GM12878 (cell line): ENCODE measurements around the gene RNU6-1. TPM values are rescaled to one million over a fixed set of nuclear protein-coding genes. Genes with fewer than 3 reads are reported as not detected.
A peak's percentile ranks its signal among the peaks of the same experiment; 100 is the strongest.

ENCODE experiments used
- CEBPB ChIP-seq, 2 experiments: fragments of 150-350 bp in 1 of 2; IDR thresholded peaks; 2 replicates each; pipeline ENCODE4 v1.6.1; 2012 to 2014; ENCODE audit warnings: low read depth in 2 of 2, low read length in 2 of 2, borderline replicate concordance in 1 of 2, inconsistent platforms in 1 of 2
- CHD2 ChIP-seq: IDR thresholded peaks from 2 replicates; pipeline ENCODE4 v1.6.1; 2011; ENCODE audit warnings: low read depth, low read length, improper control_type of control experiment, borderline replicate concordance
- E4F1 ChIP-seq: fragments of 450-650 bp; IDR thresholded peaks from 2 replicates; pipeline ENCODE4 v1.6.1; 2018; ENCODE audit warnings: borderline replicate concordance, mild to moderate bottlenecking; ENCODE audit not compliant: partially characterized antibody
- EED ChIP-seq: sonication (generic); IDR thresholded peaks from 2 replicates; pipeline ENCODE4 v1.6.1; 2016; ENCODE audit warnings: antibody characterized with exemption, low read depth
- EGR1 ChIP-seq, 2 experiments: IDR thresholded peaks; 1 replicate in 1 of 2; 2 replicates in 1 of 2; pipeline ENCODE4 v1.6.1; 2011 to 2012; ENCODE audit warnings: low read depth in 2 of 2, low read length in 2 of 2, borderline replicate concordance in 1 of 2, mild to moderate bottlenecking in 1 of 2, moderate library complexity in 1 of 2
- HDAC2 ChIP-seq: fragments of 200-600 bp; sonication (generic); IDR thresholded peaks from 2 replicates; pipeline ENCODE4 v1.6.1; 2017
- JUND ChIP-seq: IDR thresholded peaks from 2 replicates; pipeline ENCODE4 v1.6.1; 2012; ENCODE audit warnings: low read depth, mild to moderate bottlenecking, low read length, improper control_type of control experiment, moderate library complexity
- MAX ChIP-seq: IDR thresholded peaks from 2 replicates; pipeline ENCODE4 v1.6.1; 2012; ENCODE audit warnings: low read depth, low read length, improper control_type of control experiment
- MYB ChIP-seq: fragments of 150-350 bp; IDR thresholded peaks from 2 replicates; pipeline ENCODE4 v1.6.1; 2014; ENCODE audit warnings: mild to moderate bottlenecking, low read depth, low read length, borderline replicate concordance
- PAX5 ChIP-seq: IDR thresholded peaks from 2 replicates; pipeline ENCODE4 v1.6.1; 2011; ENCODE audit warnings: low read depth, low read length, borderline replicate concordance
- POLR2AphosphoS2 ChIP-seq: IDR thresholded peaks from 2 replicates; pipeline ENCODE4 v1.6.1; 2011; ENCODE audit warnings: low read depth, mild to moderate bottlenecking, low read length, improper control_type of control experiment, moderate library complexity
- RB1 ChIP-seq: fragments of 450-650 bp; formaldehyde crosslinking; IDR thresholded peaks from 2 replicates; pipeline ENCODE4 v1.6.1; 2017; ENCODE audit warnings: mild to moderate bottlenecking, borderline replicate concordance
- RELB ChIP-seq: fragments of 450-650 bp; IDR thresholded peaks from 2 replicates; pipeline ENCODE4 v1.6.1; 2017; ENCODE audit warnings: low read depth, mild to moderate bottlenecking, moderate library complexity
- REST ChIP-seq: IDR thresholded peaks from 2 replicates; pipeline ENCODE4 v1.6.1; 2012; ENCODE audit warnings: mild to moderate bottlenecking, low read depth, low read length
- SMAD1 ChIP-seq: fragments of 450-650 bp; IDR thresholded peaks from 2 replicates; pipeline ENCODE4 v1.6.1; 2018; ENCODE audit warnings: mild to moderate bottlenecking, low read depth; ENCODE audit not compliant: partially characterized antibody
- SMARCA5 ChIP-seq: fragments of 450-650 bp; IDR thresholded peaks from 2 replicates; pipeline ENCODE4 v1.6.1; 2017; ENCODE audit warnings: mild to moderate bottlenecking
- SP1 ChIP-seq: IDR thresholded peaks from one replicate; pipeline ENCODE4 v1.6.1; 2011; ENCODE audit warnings: low read depth, low read length
- STAT1 ChIP-seq: fragments of 450-650 bp; conservative IDR thresholded peaks from 2 replicates; pipeline ENCODE4 v1.6.1; 2014; ENCODE audit warnings: antibody characterized with exemption, mild to moderate bottlenecking
- TAF1 ChIP-seq: IDR thresholded peaks from 2 replicates; pipeline ENCODE4 v1.6.1; 2011; ENCODE audit warnings: mild to moderate bottlenecking, low read depth, low read length, borderline replicate concordance
- TBL1XR1 ChIP-seq: IDR thresholded peaks from 2 replicates; pipeline ENCODE4 v1.6.1; 2012; ENCODE audit warnings: low read depth, low read length, improper control_type of control experiment
- TCF3 ChIP-seq: IDR thresholded peaks from 2 replicates; pipeline ENCODE4 v1.6.1; 2012; ENCODE audit warnings: low read depth, mild to moderate bottlenecking, low read length, borderline replicate concordance; ENCODE audit not compliant: insufficient read depth
- TCF7 ChIP-seq: IDR thresholded peaks from 2 replicates; pipeline ENCODE4 v1.6.1; 2014; ENCODE audit warnings: antibody characterized with exemption, borderline replicate concordance
- ZNF217 ChIP-seq: fragments of 450-650 bp; IDR thresholded peaks from 2 replicates; pipeline ENCODE4 v1.6.1; 2017; ENCODE audit warnings: antibody characterized with exemption, mild to moderate bottlenecking
- ZSCAN29 ChIP-seq: fragments of 450-650 bp; IDR thresholded peaks from 2 replicates; pipeline ENCODE4 v1.6.1; 2017; ENCODE audit warnings: mild to moderate bottlenecking, moderate library complexity
- polyA plus RNA-seq, 11 experiments: library from polyadenylated mRNA; depleted of rRNA in 4 of 11; unstranded in 6 of 11; stranded (reverse) in 5 of 11; fragments of >200 nt; fragmentation: Nextera tagmentation in 4 of 11; fragmentation: Illumina TruSeq in 1 of 11; extraction: Ambion mirVana in 4 of 11; extraction: Trizol in 1 of 11; gene quantifications; 1 replicate in 1 of 11; 2 replicates in 10 of 11; pipeline versions ENCODE4 v1.2.1 to v1.2.3, GENCODE V29; 2011 to 2016; ENCODE audit warnings: inconsistent platforms in 2 of 11, missing spikeins in 2 of 11, low read depth in 1 of 11
- total RNA-seq, 4 experiments: library from RNA; depleted of rRNA in 3 of 4; stranded (reverse); fragments of >200 nt in 3 of 4; fragmentation: Illumina TruSeq in 1 of 4; extraction: Trizol in 1 of 4; gene quantifications; 2 replicates each; pipeline versions ENCODE4 v1.2.1 to v1.2.3, GENCODE V29; 2013 to 2021

Gene RNU6-1
- total and polyA plus RNA-seq, 10 of the 15 experiments (the other 5 are each of a cell fraction or from before 2014, with no cell fraction given), result not detected

GRCh38 chr15:67862750-67863441 is 23.1 kb upstream of the RNU6-1 start (continued):
- TF ChIP-seq HDAC2 (no peak), JUND (no peak), REST (no peak), MAX (no peak), STAT1 (no peak), MYB (no peak), TBL1XR1 (no peak), SMAD1 (no peak), PAX5 (peak; percentile 97), ZSCAN29 (no peak), TAF1 (0 out of 2 replicates have a peak, but pooled peaks have one; percentile 31), EGR1 (IDR thresholded peaks at IDR 0.05; ENCODE audit: borderline replicate concordance in 1 of 2, low read depth in 2 of 2, low read length in 2 of 2) (no peak), ZNF217 (no peak), POLR2AphosphoS2 (no peak), RELB (peak; percentile 86), TCF3 (no peak), SMARCA5 (no peak), CEBPB (IDR thresholded peaks at IDR 0.05; ENCODE audit: borderline replicate concordance in 1 of 2, low read depth in 2 of 2, low read length in 2 of 2) (no peak), RB1 (no peak), CHD2 (no peak), TCF7 (no peak), E4F1 (no peak), EED (peak; percentile 96), SP1 (no peak)
